ENCODE results near the gene GDPD4.
A peak's percentile ranks its signal among the peaks of the same experiment; 100 is the strongest.
"Not testable (repeated sequence)": the region's sequence is repeated elsewhere in the genome, so short reads cannot be mapped to it uniquely, and the experiment has no call there.

Gene GDPD4, protein sequence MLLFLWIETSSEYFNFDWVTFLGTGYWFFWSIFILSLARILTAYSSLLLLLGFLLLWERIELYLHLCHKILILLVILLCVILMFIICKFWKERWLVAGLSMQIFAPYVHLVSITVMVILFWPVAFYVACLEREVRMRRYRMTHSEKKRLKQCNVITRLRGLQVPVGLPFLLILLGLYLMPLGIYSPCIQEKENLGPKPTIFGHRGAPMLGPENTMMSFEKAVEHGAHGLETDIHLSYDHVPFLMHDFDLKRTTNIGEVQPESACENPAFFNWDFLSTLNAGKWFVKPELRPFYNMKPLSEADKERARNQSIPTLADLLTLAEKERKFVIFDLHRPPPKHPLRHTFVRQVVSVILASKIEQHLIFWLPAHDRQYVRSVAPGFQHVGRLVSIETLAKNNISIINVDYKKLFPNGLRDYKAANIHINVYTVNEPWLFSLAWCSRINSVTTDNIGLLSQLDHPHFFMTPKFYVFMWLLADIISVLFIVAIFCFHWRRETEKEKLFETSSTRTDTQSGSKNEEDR

DNA sequence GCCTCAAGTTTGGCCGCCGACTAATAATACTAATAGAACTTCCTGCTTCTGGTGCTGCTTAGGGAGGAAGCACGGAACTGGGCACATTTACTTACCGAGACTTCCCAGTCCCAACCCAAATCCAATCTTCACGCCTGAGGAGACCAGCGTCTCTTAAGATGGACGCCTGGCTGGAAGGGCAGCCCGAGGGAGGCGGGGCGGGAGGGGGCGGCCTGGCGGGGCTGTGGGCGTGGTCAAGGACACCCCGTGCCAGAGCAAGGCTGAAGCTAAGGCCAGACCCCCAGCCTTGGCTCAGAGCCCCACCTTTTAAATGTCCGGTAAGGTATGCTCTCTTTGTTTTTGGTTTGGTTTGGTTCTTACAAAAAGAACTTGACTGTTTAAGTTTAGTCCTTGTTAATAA, at the start of gene GDPD4:
Gene GDPD4 (minus strand): TSS at position 177 of the 400 bp plus-strand sequence. CDS start 16,549 bp downstream, outside the sequence.
- peak; percentile 53 for DNase-seq (ENCODE audit: low spot score)

DNA sequence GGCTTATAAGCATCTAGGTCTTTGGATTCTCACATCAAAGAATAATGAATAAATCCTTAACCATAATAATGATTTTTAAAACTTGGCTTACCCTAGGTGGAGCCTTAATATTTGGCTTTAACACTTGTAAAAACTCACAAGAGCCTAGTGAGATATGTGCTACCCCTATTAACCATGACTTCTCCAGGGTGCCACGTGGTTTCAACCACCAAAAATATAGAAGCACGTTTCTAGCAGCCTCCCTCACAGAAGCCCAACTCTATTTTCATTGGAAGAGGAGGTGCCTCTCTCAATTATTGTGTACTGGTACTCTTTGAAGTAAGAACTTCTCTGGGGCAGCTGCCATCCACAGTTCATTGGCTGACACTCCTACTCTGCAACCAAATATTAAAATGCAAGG, 46.5 kb upstream of the GDPD4 start:
- DNase-seq (ENCODE audit: low spot score), result no peak

- no peak for DNase-seq (ENCODE audit: low spot score)
Observed at GRCh38 chr11:77346906-77347603, 45.6 kb upstream of the GDPD4 start.

DNA sequence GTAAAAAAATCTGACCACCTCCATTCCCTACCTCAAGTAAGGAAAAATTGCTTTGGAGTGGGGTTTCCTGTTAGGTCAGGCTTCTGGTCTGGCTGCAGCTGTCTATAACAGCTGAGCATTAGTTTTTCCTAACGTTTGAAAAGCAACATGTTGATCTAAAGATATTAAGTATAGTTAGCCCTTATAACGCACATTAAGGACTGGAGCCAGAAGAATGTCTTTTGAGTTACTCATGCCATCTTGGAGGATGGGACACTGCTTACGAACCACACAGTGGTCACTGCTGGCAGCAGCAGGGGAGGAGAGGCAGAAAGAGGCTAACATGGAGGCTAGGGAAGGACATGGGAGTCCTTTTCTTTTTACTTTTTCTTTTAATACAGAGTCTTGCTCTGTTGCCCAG, 44.1 kb upstream of the GDPD4 start:
- no peak for DNase-seq (ENCODE audit: low spot score)

- no peak for DNase-seq (ENCODE audit: low spot score)
Observed at GRCh38 chr11:77340501-77340900, 39.0 kb upstream of the GDPD4 start.

GRCh38 chr11:77332259-77332658, 30.8 kb upstream of the GDPD4 start:
- no peak for DNase-seq (ENCODE audit: low spot score)

DNA sequence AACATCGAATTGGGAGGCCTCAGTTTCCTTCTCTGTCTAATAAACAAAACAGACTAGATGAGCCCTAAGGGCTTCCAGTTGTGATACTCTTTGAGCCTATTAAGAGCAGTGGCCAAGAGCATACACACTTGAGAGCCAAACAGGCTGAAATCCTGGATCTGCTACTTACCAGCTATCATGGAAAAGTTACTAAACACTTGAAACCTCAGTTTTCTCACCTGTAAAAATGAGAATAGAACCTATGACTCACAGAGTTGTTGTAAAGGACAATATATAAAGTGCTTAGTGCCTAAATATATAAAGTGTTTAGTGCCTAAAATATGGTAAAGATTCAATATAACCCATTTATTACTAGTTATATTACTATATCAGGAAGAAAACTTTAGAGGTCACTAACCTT, 23.7 kb upstream of the GDPD4 start:
- no peak for DNase-seq (ENCODE audit: low spot score)

- no peak for DNase-seq (ENCODE audit: low spot score)
Observed at GRCh38 chr11:77324508-77324907, 23.0 kb upstream of the GDPD4 start.

DNA sequence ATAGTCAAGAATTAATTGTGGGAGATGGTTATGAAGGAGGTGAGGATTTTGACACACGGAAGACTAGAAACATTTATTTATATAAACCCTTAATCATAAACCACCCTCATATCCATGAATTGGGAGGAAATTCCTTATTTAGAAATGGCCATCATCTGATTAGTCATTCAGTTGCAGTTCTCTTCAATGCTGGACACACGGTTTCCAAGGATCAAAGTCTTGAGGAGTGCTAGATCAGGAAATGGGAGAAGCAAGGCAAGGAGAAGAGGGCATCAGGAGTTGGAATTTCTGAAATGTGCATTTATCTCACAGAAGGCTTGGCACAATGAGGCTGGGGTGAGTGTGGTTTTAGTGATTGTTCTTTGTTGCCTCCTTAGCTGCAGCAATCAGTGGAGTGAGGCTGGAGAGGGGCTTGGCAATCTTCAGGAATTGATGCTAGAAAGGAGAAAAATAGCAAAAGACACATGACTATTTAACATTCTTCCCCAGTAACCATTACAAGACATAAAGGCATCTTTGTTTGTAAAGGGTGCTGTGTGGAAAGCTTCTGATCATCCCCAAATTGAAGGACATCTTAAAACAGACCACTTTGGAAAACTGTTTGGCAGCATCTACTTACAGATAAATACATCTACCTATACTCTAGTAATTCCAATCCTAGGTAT, 21.6 kb upstream of the GDPD4 start:
- no peak for DNase-seq (ENCODE audit: low spot score)

- no peak for DNase-seq (ENCODE audit: low spot score)
Observed at GRCh38 chr11:77322506-77322905, 21.0 kb upstream of the GDPD4 start.

DNA sequence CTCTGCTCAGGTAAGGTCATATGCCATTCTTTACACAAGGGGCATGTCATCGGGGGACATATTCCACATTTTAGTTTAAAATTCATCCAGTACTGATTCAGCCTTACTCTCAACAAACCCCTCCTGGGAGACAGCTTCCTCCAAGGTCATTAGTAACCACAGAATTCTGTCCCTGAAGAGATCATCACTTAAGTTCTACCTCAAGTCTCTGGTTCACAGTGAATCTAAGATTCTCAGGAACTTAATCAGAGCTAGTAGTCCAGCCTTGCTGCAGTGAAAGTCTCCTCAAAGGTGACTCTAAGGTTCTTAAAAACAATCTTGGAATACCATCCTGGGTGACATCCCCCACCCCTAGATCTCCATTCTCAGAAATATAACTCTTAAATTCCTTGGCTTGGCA, 18.9 kb upstream of the GDPD4 start:
- DNase-seq (ENCODE audit: low spot score), result no peak

DNA sequence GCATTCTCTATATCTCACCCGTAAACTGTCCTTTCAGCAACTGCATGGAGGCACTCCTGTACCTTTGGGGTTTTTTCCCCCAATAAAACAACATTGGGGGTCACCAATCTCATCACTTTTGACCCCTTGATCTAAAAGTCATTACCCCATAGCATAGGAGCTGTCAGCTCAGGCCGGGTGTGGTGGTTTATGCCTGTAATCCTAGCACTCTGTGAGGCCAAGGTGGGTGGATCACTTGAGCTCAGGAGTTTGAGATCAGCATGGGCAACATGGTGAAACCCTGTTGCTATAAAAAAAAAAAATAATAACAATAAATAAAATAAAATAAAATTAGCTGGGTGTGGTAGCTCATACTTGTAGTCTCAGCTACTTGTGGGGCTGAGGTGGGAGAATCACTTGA, 17.1 kb upstream of the GDPD4 start:
- DNase-seq (ENCODE audit: low spot score), result no peak

DNA sequence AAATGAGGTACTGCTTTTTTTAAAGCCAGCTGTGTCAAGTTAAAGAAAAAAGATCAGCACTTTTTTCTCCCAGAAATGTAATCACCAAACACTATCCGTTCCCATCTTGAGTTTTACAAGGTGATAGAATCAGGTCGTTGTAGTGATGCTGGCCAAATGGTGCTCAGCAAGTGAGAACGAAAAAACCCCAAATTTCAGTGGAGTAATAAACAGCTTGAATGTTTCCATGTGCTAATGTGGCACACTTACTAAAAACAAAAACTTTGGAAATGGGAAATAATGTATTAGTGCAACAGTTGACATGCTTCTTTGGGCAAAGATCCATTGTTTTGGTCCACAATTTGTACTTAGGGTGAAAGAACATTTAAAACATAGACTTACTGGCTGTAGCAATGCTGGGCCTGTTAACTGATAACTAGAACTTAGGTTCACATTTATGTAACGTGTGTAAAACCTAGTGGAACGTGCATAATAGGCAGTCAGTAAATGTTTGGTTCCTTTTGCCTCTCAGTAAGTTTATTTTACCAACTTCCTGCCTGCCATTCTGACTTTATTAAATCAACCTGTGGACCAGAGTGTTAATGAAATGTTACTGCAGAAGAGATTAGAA, 15.4 kb upstream of the GDPD4 start:
- DNase-seq (ENCODE audit: low spot score), result no peak

DNA sequence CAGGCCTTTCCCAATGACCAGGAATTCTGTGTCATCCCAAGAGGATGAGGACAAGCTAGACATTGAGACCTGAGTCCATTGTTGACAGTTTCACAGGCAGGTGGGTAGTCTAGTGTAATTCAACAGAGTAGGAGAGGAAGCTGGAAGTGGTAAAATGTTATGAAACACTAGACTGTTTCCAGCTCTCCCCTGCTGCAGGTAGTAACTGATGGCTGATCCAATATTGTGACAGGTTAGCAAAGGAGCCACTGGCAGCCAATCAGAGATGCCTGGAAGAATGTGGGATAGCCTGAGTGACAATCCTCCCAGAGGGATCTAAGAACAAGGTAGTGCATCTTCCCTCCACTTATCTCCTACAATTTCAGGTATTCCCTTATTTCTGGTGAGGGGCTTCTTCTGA, 10.6 kb upstream of the GDPD4 start:
- no peak for DNase-seq (ENCODE audit: low spot score)

DNA sequence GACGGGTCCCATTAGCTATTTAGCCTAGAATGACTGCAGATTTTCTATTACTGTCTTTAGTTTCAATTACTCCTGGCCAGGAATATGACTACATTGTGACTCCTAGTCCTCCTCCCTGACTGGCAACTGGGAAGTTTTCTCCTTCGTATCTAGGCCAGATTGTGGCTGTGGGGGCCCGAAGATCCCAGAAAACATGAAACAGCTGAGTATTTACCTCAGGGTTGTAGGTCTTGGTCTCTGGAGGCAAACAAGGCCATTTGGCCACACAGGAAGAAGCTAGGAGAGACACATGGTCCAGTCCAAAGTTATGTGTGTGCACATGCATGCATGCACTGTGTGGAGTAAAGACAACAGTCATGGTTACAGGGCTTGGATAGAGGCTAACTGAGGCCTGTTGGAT, 10.2 kb upstream of the GDPD4 start:
- DNase-seq (ENCODE audit: low spot score), result no peak

DNA sequence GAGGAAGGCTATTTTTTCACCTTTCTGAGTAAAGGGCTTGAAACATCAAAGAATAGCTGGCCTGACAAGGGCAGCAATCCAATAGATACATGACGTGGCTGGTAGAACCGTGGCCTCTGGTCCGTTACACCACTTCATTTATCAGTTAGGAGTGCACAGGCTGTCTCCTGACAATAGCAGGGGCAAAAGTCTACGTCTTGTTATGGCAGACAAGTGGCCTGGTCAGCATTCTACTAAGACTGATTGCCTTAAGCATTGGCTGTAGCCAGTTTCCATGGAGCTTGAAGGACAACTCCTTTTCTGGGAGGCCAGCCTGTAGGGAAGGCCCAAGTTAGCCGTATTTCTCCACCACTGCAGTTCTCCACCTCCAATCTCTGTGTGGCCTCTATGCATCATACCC, 9.2 kb upstream of the GDPD4 start:
- DNase-seq (ENCODE audit: low spot score), result no peak

DNA sequence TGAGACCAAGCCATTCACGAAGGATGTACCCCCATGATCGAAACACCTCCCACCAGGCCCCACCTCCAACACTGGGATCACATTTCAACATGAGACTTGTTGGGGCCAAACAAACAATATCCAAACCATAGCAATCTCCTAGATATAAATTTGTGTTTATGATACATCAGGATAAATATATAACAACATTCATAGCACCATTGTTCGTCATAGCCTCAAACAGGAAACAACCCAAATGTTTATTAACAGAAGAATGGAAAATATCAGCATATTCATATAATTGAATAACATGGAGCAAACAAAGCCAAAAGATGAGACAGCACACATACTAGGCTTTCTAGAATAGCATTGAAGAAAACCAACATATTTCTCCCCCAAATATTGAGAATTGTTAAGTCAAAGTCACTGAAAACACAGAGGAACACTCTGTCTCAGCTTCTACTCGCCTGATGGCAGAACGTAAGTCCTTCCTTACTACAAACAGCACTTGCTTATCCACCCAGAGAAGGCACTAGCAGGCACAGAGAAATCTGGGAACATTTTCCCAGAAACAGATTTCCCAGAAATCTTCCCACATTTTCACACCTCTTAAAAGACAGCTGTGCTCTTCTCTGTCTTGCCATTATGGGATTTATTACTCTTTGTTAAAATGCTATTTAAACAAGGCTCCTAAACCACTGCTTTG, 8.1 kb upstream of the GDPD4 start:
- no peak for DNase-seq (ENCODE audit: low spot score)

DNA sequence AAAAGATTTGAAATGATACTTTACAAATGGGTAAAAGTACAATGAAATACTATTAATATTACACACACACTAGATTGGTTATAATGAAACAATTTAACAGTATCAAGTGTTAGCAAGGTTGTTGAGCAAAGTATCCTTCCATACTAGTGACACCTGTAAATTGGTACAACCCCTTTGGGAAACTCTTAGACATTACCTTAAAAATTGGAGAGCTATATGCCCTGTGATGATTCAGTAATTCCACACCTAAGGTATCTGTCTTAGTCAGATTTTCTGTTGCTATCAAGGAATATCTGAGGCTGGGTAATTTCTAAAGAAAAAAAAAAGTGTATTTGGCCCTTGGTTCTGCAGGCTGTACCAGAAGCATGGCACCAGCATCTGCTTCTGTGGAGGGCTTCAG, 7.4 kb upstream of the GDPD4 start:
- DNase-seq (ENCODE audit: low spot score), result no peak

- DNase-seq (ENCODE audit: low spot score), result no peak
Observed at GRCh38 chr11:77303328-77303727, 1.8 kb upstream of the GDPD4 start.

GRCh38 chr11:77302752-77303151, 1.3 kb upstream of the GDPD4 start:
- no peak for DNase-seq (ENCODE audit: low spot score)

GRCh38 chr11:77300695-77301094, 791 bp downstream of the GDPD4 start:
- no peak for DNase-seq (ENCODE audit: low spot score)

- DNase-seq (ENCODE audit: low spot score), result not testable (repeated sequence)
Observed at GRCh38 chr11:77300028-77300427, 1.5 kb downstream of the GDPD4 start.
